ENCODE data around the gene ZNF718. TPM values are rescaled to one million over a fixed set of nuclear protein-coding genes. Genes with fewer than 3 reads are reported as not detected.

ZNF718 gene
- total and polyA plus RNA-seq, 2 of the 8 experiments (the other 6 are each of a cell fraction or from before 2014, with no cell fraction given), result 3.3 to 19.5 TPM

- Histone ChIP-seq H3K56ac (replicated peaks; ENCODE audit: insufficient read length, low read depth, low read length) (no peak overlapping the region), H2AFZ (ENCODE audit: low read length) (no peak overlapping the region), H3K23me2 (ENCODE audit: low read depth, low read length) (no peaks in the 10 kb centered on the region), H3K23ac (ENCODE audit: insufficient read length) (no peak overlapping the region), H3K9ac (replicated peaks in 1 of 4; ENCODE audit: extremely low read depth in 1 of 4, low read depth in 3 of 4, low read length in 3 of 4) (no peak overlapping the region), H3K27ac (ENCODE audit: low read depth, low read length) (no peak overlapping the region), H3K18ac (ENCODE audit: extremely low read depth, low read length) (no peak overlapping the region), H3K4me1 (replicated peaks in 1 of 4; ENCODE audit: control insufficient read depth in 3 of 4, insufficient read depth in 4 of 4, low read length in 3 of 4) (no peaks in the 10 kb centered on the region), H3K79me1 (ENCODE audit: low read depth, low read length) (no peaks in the 10 kb centered on the region), H4K91ac (replicated peaks; ENCODE audit: insufficient read length, low read length) (no peak overlapping the region), H3K79me2 (ENCODE audit: control insufficient read depth in 1 of 2, insufficient read depth in 2 of 2, low read length in 2 of 2) (no peaks in the 10 kb centered on the region), H2BK5ac (ENCODE audit: low read depth, low read length) (no peak overlapping the region), H2BK20ac (ENCODE audit: low read length) (no peak overlapping the region), H3K9me3 (ENCODE audit: insufficient read depth in 2 of 2, low read depth in 1 of 2, low read length in 1 of 2) (no peaks in the 10 kb centered on the region; a peak in 1 of 4 replicates), H2AK5ac (ENCODE audit: low read depth, low read length) (no peak overlapping the region), H3K36me3 (ENCODE audit: control insufficient read depth in 2 of 4, insufficient read depth in 4 of 4, low read length in 3 of 4) (no peaks in the 10 kb centered on the region), H3K4ac (replicated peaks; ENCODE audit: insufficient read length, low read depth, low read length) (no peak overlapping the region), H4K8ac (ENCODE audit: extremely low read depth, insufficient read depth, low read length) (no peak overlapping the region), H3K27me3 (replicated peaks in 1 of 4; ENCODE audit: control insufficient read depth in 3 of 4, extremely low read depth in 1 of 4, insufficient read depth in 3 of 4, low read length in 3 of 4) (peaks cover 11 to 21% (median 18%) of the 10 kb centered on the region in 4 experiments; a peak in 6 of 7 replicates), H3K14ac (ENCODE audit: insufficient read length) (no peak overlapping the region), H4K20me1 (replicated peaks in 1 of 2; ENCODE audit: control insufficient read depth in 1 of 2, insufficient read depth in 2 of 2, low read length in 2 of 2) (no peaks in the 10 kb centered on the region), H4K5ac (ENCODE audit: insufficient read length, low read depth, low read length) (no peak overlapping the region), H2BK120ac (replicated peaks; ENCODE audit: low read depth, low read length) (no peak overlapping the region), H2BK12ac (ENCODE audit: low read depth, low read length) (no peak overlapping the region), H2BK15ac (ENCODE audit: low read length) (no peak overlapping the region), H3K4me2 (ENCODE audit: insufficient read depth in 1 of 2, low read depth in 2 of 2, low read length in 2 of 2) (no peak overlapping the region), H3K4me3 (ENCODE audit: extremely low read depth in 1 of 4, insufficient read depth in 2 of 4, low read depth in 3 of 4, low read length in 4 of 4) (no peak overlapping the region)
- FAIRE-seq (no peak), DNase-seq (ENCODE audit: low read depth in 1 of 2, low spot score in 2 of 2) (no peak)
- ChIA-PET POLR2A (ENCODE audit: partially characterized antibody) (no interaction called here), CTCF (ENCODE audit: partially characterized antibody) (no interaction called here)
- 92% methylated on average over 2 of the region's 2 CpGs; no CpG with 5 or more reads in 1 of the 2 experiments for WGBS, 2 experiments (ENCODE audit: extremely low coverage in 1 of 2, insufficient coverage in 1 of 2, insufficient read length in 1 of 2, insufficient replicate concordance in 2 of 2, low coverage in 1 of 2, low lambda C conversion rate in 2 of 2, missing lambda C conversion rate in 1 of 2)
- TF ChIP-seq BACH1 (IDR thresholded peaks at IDR 0.05; ENCODE audit: low read length) (no peak), EZH2 (IDR thresholded peaks at IDR 0.05; ENCODE audit: low read depth, low read length, severe bottlenecking) (no peak), JUN (IDR thresholded peaks at IDR 0.05; ENCODE audit: low read depth, low read length) (no peak), HDAC6 (IDR thresholded peaks at IDR 0.05; ENCODE audit: low read depth, low read length) (no peak), CHD2 (IDR thresholded peaks at IDR 0.05; ENCODE audit: low read length) (no peak), HDAC2 (IDR thresholded peaks at IDR 0.05; ENCODE audit: borderline replicate concordance in 1 of 2, low read depth in 2 of 2, low read length in 2 of 2) (no peak), JUND (IDR thresholded peaks at IDR 0.05; ENCODE audit: low read length) (no peak), GTF2F1 (IDR thresholded peaks at IDR 0.05; ENCODE audit: borderline replicate concordance, low read depth, low read length) (no peak), E2F6 (IDR thresholded peaks at IDR 0.05) (no peak), TBP (IDR thresholded peaks at IDR 0.05; ENCODE audit: low read depth, low read length) (no peak), RNF2 (IDR thresholded peaks at IDR 0.05; ENCODE audit: borderline replicate concordance, low read depth, low read length, missing control alignments, poor library complexity, severe bottlenecking) (no peak), TAF7 (optimal IDR thresholded peaks at IDR 0.05; ENCODE audit: borderline replicate concordance, low read depth, low read length) (no peak), EP300 (IDR thresholded peaks at IDR 0.05; ENCODE audit: borderline replicate concordance in 1 of 2, low read depth in 2 of 2, low read length in 2 of 2) (no peak)
Observed at GRCh38 chr4:113732-114131, 10.6 kb upstream of the ZNF718 start.
